GM19395 (cell line): ENCODE measurements around the gene ERG.

ENCODE experiments used
- ATAC-seq: cut with Tn5 transposase; IDR thresholded peaks from one replicate; pipeline ENCODE4 v1.9.1; 2021; ENCODE audit warnings: mild to moderate bottlenecking, moderate library complexity; ENCODE audit not compliant: unreplicated experiment

ERG gene, protein sequence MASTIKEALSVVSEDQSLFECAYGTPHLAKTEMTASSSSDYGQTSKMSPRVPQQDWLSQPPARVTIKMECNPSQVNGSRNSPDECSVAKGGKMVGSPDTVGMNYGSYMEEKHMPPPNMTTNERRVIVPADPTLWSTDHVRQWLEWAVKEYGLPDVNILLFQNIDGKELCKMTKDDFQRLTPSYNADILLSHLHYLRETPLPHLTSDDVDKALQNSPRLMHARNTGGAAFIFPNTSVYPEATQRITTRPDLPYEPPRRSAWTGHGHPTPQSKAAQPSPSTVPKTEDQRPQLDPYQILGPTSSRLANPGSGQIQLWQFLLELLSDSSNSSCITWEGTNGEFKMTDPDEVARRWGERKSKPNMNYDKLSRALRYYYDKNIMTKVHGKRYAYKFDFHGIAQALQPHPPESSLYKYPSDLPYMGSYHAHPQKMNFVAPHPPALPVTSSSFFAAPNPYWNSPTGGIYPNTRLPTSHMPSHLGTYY

DNA sequence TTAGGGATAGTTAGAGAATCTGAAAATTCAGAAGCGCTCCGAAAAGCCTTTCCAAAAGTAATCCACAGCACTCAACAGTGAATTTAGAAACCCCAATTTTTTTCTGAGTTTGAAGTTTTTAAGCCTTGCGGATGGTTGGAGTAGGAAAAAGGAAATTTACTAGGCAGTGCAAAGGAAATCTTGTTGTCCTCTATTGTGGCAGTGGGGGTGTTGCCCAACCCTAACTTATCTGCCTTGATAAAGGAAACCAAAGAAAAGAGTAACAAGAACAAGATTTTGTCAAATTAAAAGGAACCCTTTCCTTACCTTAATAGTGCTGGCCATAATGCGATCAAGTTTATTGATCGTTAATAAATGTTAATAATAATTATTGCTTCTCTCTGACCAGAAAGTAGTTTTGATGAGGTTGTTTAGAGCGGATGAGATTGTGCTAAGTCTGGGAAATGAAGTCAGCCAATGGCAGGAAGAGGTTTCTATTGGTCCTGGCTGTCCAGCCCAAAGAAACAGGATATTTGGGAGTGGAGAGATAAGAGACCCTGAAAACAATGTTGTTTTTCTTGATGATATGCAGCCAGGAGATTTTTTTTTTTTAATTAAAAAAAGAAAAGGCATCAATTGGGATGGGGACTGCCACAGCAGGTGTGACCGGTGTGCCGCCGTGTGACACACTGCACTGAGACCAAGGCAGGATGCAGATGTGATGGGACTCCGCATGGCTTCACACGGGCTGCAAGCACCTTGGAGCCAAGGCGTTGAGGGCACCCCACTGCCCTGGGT is at the start of gene ERG:
Gene ERG (minus strand): TSS at position 421 of the 777 bp plus-strand sequence. CDS start 97 bp downstream, at position 324.
- no peak for ATAC-seq

DNA sequence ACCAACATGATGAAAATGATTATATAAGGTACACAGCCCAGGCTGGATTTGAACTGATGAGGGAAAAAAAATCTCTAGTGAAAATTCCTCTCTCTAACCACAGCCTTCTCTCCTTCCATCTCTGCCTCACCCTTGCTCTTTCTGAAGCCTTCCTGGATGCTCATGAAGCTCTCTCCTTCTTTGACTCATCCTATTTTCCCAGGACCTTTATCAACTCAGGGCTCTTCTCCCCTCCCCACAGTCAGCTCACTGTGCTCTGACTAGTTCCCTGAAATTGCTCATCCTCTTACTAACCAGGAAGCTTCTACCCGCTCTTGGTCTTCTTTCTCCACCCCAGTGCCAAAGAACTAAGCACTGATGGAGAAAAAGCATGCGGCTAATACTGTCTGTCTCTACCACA is 46.4 kb upstream of the ERG start:
- ATAC-seq = no peak

DNA sequence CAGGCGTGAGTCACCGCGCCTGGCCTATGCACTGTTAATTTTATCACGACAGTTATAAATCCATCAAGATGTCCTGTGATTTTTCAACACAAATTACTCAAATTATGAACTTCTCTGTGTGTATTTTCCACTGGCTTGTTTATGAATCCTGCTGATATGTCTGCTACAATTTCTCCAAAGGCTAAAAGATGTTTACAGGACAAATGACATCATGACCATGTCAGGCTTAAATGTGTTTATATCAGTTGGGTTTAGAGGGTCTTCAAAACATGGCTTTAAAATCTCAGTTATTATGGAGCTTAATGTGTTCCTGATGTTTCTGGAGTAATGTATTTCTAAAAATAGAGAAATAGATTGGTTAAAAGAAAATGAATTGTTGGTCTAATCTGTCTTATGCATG is 44.0 kb upstream of the ERG start:
- ATAC-seq = no peak

DNA sequence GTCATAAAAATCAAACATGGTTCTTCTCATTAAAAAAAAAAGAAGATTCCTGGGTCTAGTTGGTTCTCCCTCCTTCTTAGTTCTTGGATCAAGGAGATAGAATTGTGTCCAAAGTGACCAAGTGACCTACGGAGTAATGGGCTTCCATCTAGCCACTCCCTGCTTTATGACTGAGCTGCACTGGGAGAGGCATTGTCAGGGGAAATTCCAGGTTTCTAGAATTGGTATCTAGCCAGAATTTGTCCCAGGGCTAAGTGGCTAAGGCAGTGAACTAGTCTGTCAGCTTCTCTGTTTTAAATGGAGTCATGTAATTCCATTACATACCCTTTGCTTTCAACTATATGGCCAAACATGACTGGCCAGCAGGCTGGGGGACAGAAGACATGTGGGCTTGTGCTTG is 40.1 kb upstream of the ERG start:
- no peak for ATAC-seq

DNA sequence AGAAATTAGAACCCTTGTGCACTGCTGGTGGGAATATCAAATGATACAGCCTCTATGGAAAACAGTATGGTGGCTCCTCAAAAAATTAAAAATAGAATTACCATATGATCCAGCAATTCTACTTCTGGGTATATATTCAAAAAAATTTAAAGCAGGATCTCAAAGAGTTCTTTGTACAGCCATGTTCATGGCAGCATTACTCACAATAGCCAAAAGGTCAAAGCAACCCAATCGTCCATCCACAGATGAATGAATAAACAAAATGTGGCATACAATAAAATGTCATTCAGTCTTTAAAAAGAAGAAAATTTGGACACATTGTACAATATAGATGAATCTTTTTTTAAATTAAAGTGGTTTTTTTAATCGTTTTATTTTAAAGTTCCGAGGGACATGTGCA is 36.3 kb upstream of the ERG start:
- ATAC-seq = no peak

DNA sequence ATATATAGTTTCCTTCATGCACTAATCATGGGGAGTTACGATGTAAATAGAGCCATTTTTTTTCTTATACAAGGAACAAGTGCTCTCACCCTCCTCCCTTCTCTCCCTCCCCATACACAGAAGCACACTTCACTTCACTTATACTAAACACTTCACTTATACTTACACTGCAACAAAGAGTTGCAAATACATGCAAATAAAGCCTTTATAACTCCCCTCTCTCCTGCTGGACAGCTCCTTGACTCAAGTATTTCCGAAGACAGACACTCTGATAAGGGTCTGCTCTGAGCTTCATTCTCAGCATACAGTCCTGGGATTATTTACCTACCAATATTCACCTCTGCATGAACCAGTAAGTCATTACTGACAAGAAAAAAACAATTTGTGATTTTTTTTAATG is 35.6 kb upstream of the ERG start:
- no peak for ATAC-seq

DNA sequence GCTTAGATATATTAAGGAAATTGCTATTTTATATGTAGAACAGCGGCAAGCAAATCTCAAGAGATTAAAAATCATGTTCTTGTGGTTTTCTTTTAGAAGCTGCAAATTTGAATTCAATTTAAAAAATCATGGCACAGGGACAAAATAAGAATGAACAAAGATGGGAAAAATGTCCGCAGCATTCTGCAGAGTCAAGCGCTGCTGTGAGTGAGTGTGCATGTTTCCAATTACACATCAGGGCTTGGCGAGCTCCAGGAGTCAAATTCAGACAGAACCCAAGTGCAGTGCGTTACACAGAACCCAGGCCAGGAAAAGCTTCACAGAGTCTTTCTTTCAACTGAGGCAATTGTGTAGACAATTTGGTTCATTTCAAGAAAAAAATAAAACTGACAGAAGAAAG is 33.3 kb upstream of the ERG start:
- ATAC-seq = no peak

DNA sequence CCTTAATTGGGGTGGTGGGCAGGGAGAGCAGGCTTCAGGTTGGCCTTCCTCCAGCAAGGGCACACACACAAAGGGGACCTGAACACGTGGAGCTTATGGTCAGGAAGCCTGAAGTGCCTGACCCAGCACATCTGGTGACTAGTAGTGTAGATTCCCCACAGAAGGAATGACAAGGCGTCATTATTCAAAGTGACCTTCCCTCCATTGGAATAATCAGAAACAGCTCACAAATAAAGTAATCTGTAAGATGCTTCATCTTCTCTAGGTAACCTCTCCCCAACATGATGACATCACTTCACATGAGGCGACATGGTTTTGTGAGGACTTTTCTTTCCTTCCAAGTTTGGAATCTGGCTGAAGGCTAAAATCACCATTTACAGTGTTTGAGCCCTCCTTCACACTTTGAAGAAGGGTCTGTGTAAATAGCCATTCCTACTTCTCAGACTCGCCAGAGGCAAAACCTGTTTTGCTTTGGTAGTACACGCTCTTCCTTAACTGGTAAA is 32.8 kb upstream of the ERG start:
- ATAC-seq = no peak

DNA sequence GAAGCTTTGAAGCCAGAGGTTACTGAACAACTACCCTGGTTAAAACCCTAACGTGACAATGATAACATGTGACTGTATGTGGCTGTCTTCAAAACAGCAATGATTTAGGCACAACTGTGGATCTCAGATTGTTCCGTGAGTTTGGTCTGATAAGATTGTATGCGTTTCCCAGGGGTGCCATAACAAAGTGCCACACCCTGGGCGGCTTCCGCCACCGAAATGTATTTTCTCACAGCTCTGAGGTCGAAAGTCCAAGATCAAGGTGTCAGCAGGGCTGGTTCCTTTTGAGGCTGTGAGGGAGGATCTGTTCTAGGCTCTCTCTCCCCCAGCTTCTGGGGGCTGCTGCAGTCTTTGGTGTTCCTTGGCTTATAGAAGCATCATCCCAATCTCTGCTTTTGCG is 29.5 kb upstream of the ERG start:
- ATAC-seq = no peak

DNA sequence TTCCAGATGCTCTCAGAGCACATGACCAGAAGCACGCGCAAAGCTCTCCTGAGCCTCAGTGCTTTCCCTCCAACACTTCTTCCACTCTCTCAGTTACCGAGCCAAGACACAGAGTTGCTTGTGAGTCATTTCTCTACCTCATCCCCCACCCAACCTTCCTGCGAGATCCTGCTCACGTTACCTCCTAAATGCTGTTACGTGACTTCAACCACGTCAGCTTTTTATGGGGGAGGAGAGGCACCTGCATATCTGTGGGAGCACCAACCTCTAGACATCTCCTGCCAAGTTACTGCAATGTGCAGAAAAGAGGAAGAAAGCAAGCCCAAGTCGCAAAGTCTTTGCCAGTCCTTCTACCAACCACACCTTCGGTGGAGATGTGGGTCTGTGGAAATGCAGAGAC is 27.2 kb upstream of the ERG start:
- no peak for ATAC-seq

DNA sequence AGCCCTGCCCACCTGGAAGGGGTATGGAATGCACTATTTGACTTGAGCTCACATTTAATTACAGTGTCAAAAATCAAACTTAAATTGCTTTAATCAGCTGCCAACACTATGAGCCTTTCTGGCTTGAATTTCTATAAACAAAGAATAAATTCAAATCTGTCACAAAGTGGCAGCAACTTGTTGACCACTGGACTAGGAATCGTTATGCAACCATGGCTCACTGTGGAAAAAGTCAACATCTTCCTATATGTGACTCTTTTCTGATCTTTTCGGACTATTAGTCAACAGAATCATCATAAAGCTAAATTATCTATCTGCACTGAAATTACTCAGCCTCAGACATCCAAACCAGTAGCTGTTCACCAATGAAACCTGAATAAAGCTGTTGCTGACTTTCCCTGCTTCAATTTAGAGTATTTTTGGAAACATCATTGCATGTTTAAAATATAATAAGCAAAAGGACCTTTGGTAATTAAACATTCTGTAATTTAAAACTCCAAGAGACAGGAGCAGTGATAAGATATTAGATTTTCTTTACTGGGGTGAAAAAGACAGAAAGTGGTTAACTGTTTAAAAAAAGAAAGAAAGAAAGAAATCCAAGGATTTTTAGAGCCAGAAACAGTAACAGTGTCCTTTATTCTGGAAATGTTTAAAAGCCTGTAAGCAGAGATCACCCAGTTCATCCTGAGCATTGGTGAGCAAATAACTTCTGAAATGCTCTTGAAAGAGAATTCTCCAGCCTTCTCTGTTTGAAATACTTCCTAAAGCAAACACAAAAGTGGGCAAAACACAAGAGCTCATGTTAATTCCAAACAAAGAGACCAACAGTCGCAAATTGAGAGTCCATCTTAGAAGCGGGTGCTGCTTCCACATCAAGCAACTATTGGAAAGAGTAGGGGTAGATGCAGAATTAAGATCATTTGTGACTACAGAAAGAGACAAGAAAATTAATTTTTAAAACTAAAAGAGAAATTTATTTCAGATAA is 26.2 kb upstream of the ERG start:
- no peak for ATAC-seq

DNA sequence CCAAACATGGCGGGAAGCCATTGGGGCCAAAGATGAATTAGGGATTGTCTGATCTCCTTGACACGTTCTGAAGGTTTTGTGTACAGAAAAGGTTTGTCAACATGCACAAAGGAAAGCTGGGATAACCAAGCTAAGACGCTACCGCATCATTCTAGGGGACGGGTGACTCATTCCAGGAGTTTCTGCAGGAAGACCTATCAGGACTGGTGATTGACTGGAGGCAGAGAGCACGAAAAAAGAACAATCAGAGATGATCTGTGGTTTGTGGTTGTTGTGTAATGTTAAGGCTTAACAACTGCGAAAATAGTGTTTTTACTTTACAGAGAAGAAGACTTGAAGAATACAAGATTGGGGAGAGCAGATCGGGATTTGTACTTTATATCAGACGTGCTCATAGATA is 22.2 kb upstream of the ERG start:
- ATAC-seq = no peak

DNA sequence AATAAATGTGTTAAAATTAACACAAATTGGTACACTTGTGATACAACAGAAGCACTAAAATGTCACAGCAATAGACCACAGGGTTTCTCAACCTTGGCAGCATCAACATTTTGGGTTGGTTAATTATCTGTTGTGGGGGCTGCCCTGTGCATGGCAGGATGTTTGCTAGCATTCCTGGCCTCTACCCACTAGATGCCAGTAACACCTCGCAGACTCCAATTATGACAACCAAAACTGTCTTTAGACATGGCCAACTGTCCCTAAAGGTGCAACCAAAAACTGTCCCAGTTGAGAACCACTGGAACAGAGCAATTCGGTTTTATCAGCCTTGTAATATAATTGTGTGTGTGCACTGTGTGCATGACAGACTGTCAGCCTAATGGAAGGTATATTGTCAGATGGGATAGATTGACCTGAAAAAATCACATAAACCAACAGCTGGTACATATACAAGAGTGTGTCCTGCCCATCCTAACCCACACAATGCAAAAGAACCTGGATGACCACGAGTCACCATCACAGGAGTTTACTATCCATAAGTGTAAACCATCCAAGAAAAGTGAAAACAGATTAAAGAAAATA is 13.5 kb upstream of the ERG start:
- no peak for ATAC-seq

DNA sequence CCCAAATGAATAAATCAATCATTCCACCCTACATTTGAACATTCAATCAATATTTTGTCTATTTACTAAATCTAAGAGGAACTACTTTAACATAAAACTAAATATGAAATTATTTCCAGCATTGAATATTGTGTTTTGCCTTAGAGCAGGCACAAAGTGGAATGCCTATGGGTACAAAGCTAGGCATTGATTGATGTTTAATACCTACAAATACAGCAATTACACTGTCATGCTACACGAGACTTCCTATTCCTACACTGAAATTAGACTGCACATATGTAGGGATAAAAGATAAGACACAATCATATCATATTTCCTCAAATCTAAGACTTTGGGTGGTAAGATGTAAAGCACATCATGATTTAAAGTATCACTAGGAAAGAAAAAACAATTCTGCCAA is 12.9 kb upstream of the ERG start:
- no peak for ATAC-seq

DNA sequence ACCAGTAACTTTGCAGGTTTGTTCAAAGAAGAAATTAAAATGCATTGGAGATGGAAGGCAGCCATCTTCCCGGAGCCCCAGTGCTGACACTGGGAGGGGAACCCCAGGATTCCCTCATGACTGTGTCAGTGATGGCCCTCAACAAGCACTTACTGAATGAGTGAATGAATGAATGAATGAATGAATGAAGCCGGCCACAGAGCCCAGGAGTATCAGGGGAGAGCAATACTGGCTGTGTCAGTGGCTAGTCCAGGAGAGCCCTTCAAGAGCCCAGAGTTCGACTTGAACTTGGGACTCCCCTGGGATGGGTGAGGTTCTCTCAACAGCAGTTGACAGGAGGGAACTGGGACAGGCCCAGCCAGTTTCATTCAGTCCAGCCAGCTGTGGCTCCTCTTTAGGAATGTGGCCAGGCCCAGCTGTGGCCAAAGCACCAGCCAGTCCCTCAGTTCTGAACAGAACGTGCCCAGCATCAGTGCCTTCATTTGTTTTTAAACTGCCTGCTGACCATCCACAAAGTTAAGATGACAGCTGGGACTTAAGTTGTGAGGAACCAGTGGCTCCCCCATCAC is 9.2 kb upstream of the ERG start:
- no peak for ATAC-seq

DNA sequence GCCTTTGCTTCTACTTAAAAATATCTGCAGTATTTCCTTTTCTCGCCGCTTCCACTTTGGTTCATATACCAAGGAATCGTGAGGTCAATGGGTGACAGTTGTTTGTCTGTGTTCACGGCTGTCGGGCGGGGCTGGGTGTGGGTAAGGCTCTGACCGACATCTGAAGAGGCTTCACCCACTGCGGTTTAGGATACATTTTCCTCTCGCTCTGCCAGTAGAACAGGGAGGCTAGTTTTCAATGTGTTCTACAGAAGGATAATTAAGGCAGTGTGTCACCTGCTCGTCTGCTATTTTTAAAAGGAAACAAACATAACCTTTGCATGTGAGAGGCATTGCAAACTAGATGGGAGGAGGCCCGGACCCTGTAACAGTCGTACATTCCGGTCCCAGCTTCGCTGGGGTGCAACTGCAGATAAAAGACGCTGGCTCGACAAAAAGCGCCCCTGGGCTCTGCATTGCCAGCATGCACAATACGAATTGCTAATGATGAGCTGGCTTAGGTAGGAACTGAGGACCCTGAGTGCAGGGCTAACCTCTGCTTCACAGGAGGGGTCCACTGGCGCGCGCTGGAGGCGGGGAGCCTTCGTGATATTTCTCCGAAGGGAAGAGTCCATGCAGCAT is 8.5 kb upstream of the ERG start:
- no peak for ATAC-seq

DNA sequence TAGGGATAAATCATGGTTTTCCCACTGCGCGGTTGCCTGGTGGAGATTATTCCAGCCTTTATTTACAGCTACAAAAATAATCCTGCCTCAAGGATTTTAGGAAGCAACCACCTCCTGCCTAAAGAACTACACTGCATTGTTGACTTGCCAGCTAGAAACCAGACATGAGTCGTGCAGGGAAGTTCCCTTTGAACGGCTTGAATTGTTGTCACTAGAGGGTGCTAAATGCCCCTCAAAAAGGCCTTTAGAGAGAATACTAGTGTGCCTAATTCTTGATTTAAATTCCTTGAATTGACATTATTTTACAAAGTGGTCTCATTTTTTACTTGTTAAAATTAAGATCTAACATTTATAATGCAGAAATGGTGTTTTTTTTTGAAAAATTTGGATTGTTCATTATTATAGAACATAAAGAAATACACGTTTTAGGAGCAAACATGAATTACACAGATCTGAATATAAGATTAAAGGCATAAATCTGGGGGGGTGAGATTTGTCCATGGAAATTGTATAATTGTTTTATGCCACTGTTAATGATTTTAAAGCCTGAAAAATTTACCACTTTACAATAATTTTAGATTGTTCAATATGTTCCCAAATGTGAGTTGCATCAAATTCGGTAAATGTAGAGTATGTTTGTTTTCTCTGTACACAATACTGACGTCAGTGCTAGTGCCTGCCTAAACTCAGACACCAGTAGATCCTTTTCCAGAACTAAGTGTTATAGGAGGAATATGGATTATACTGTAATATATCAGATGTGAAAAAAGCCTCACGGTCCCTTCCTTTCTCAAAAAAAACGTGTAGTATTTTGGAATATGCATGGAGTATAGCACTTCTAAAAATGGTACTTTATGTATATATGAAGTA is 7.6 kb upstream of the ERG start:
- ATAC-seq = no peak

DNA sequence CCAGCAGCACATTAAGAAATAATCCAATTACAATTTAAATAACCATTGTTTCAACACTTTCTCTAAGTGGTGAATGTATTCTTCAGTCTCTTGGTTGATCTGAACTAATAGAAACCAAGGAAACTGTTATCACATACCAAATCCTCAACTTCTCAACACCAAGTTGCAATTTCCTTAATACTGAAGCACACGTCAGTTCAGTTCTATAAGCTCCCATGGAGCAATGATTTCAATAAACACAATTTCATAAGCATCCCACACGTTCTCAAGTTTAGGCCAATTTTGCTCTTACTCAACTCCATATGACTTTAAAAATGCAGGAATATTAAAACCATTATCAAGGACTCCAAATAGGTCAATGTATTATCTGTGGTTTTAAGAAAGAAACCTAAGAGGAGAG is 5.8 kb upstream of the ERG start:
- ATAC-seq = no peak

DNA sequence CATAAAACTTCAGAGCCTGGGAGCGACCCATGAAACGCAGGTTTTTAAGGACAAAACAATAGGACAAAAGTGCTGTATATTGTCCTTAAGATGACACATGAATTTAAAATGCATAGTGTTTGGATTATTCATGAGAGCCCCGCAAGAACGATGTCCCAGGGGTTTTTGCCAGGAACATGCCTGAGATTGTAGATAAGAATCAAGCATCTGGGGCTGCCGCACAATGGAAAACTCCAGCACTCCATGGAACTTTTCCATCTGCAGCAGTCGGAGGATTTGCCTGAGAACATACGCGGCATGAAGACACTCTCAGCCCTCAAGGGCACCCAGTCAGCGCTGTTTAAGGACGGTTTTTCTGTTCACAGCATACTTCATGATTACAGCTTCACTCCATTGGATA is 5.3 kb upstream of the ERG start:
- no peak for ATAC-seq
